Coronary artery (tissue), 2 donors: ENCODE results near the gene DLG2.

ENCODE experiments used
- DNase-seq: peaks from one replicate; pipeline ENCODE4 v3.0.0-alpha.2; 2017; ENCODE audit warnings: low spot score
- H3K27ac ChIP-seq, 2 donors: fragments of 200-600 bp; sonication (generic); one replicate each; pipeline ENCODE4 v1.5.1; 2016 to 2019
- H3K4me3 ChIP-seq: fragments of 200-600 bp; sonication (generic); 2 replicates; pipeline ENCODE4 v1.5.1; 2016; ENCODE audit warnings: mild to moderate bottlenecking, moderate library complexity
- TF ChIP-seq, protein P1 (sequence below): fragments of 200-600 bp; sonication (generic); IDR thresholded peaks from one replicate; pipeline ENCODE4 v1.5.1; 2019; ENCODE audit warnings: antibody characterized with exemption

DLG2 gene

DNA sequence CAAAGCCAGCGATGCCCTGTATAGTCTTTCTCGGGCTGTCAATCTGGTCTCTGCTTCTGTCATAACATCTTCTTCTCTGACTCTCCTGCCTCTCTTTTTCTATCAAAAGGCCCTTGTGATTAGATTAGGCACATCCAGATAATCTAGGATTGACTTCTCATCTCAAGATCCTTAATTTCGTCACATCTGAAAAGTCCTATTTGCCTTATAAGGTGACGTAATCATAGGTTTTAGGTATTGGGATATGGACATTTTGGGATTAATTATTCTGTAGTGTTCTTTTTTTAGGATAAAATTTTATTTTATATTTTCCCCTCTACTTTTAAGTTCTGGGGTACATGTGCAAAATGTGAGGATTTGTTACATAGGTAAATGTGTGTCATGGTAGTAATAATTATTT lies 1860.2 kb downstream of the DLG2 start:
- TF ChIP-seq, protein P1, sequence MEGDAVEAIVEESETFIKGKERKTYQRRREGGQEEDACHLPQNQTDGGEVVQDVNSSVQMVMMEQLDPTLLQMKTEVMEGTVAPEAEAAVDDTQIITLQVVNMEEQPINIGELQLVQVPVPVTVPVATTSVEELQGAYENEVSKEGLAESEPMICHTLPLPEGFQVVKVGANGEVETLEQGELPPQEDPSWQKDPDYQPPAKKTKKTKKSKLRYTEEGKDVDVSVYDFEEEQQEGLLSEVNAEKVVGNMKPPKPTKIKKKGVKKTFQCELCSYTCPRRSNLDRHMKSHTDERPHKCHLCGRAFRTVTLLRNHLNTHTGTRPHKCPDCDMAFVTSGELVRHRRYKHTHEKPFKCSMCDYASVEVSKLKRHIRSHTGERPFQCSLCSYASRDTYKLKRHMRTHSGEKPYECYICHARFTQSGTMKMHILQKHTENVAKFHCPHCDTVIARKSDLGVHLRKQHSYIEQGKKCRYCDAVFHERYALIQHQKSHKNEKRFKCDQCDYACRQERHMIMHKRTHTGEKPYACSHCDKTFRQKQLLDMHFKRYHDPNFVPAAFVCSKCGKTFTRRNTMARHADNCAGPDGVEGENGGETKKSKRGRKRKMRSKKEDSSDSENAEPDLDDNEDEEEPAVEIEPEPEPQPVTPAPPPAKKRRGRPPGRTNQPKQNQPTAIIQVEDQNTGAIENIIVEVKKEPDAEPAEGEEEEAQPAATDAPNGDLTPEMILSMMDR, result no peak

DNA sequence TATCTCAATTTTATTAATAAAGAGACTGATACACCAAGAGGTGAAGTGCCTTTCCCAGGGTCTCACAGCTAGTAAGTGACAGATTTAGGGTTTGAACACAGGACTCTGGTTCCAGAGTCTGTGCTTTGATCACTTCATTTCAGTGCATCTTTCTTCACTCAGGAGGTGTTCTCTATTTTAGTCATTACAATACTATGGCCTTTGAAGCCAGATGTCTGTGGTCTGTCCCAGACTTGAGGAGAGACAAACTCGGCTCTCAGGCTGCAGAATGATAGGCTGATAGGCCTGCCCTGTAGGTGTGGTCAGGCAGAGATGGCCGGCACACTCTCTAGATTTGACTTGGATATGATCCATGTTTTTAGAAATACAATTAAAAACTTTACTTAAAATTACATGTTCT lies 1862.5 kb downstream of the DLG2 start:
- H3K4me3 ChIP-seq, result no peak overlapping the region
- H3K27ac ChIP-seq, result no peak overlapping the region
- TF ChIP-seq, protein P1, result no peak
- DNase-seq, result no peak

More for the DNA sequence above, 1860.2 kb downstream of the DLG2 start:
- no peak overlapping the region for H3K27ac ChIP-seq
- no peak overlapping the region for H3K4me3 ChIP-seq
- no peak for DNase-seq

DNA sequence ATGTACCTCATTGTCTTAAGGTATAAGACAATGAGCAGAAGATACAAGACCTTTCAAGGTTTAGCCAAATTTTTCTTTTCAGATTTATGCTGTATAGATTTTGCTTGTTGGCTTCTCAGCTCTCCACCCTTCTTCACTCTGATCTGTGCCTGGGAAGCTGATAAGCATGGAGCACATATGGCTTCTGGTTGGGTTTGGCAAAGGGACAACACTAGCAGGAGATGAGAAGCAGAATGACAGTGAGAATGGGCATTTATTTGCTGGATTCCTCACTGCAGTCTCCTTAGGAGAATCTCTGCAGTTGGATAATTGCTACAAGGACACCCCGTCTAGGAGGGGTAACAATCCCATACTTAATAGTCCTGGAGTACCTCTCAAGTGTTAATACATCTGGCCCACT lies 1866.2 kb downstream of the DLG2 start:
- DNase-seq, result no peak
- TF ChIP-seq, protein P1, result no peak
- Histone ChIP-seq H3K4me3 (no peak overlapping the region), H3K27ac (no peak overlapping the region)

- Histone ChIP-seq H3K27ac (no peak overlapping the region), H3K4me3 (no peak overlapping the region)
- TF ChIP-seq, protein P1, result no peak
- no peak for DNase-seq
These were observed 1868.0 kb downstream of the DLG2 start for GRCh38 chr11:83759148-83759547.

DNA sequence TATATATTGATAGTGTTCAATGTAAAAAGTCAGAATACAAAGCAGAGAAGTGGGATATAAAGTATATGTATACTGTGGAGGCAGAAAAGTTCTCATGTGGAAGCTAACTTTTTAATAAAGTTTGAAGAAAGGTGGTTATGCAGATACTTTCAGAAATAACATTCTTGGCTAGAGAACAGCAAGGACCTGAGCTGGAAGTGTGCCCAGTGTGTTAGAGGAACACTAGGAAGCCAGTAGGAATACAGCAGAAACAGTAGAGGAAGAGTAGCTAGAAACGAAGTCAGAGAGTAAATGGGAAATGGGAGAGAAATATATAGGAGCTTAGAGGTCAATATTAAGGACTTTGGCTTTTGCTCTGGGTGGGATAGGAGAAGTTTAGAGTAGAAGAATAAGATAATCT lies 1876.1 kb downstream of the DLG2 start:
- H3K4me3 ChIP-seq, result no peak overlapping the region
- no peak overlapping the region for H3K27ac ChIP-seq
- TF ChIP-seq, protein P1, result no peak
- no peak for DNase-seq

GRCh38 chr11:83746921-83747585 lies 1880.1 kb downstream of the DLG2 start:
- no peak overlapping the region for H3K27ac ChIP-seq
- DNase-seq, result no peak
- TF ChIP-seq, protein P1, result no peak
- no peak overlapping the region for H3K4me3 ChIP-seq

- TF ChIP-seq, protein P1, result no peak
- Histone ChIP-seq H3K27ac (no peak overlapping the region), H3K4me3 (no peak overlapping the region)
- no peak for DNase-seq
These were observed 1882.4 kb downstream of the DLG2 start for GRCh38 chr11:83744620-83745192.
